K562 (cell line): ENCODE measurements around the gene KLRC3. TPM values are rescaled to one million over a fixed set of nuclear protein-coding genes. Genes with fewer than 3 reads are reported as not detected.

Experiments used
- ATF1 ChIP-seq, 2 experiments: fragments of 450-650 bp in 1 of 2; IDR thresholded peaks; 2 replicates each; pipeline ENCODE4 v1.6.1; 2016; ENCODE audit warnings: missing compliant biosample characterization in 1 of 2, missing genetic modification characterization in 1 of 2
- ATF7 ChIP-seq: fragments of 450-650 bp; IDR thresholded peaks from 2 replicates; pipeline ENCODE4 v1.7.1; 2014; ENCODE audit warnings: mild to moderate bottlenecking, moderate library complexity
- BCOR ChIP-seq: fragments of 450-650 bp; IDR thresholded peaks from 2 replicates; pipeline ENCODE4 v1.6.1; 2016
- CREM ChIP-seq: IDR thresholded peaks from 2 replicates; pipeline ENCODE4 v1.6.1; 2014; ENCODE audit warnings: antibody characterized with exemption, low read depth
- DMBX1 ChIP-seq: fragments of 250-450 bp; sonication (Bioruptor Pico); IDR thresholded peaks from 2 replicates; pipeline ENCODE4 v1.8.0; 2022; ENCODE audit warnings: inconsistent platforms, mild to moderate bottlenecking, moderate library complexity, borderline replicate concordance
- ESRRB ChIP-seq: fragments of 250-450 bp; sonication (Bioruptor Pico); IDR thresholded peaks from 2 replicates; pipeline ENCODE4 v1.5.0; 2020; ENCODE audit warnings: mild to moderate bottlenecking, moderate library complexity, borderline replicate concordance
- ETV1 ChIP-seq: fragments of 450-650 bp; conservative IDR thresholded peaks from 2 replicates; pipeline ENCODE4 v1.6.1; 2016; ENCODE audit warnings: missing genetic modification characterization, control low read depth, low read depth, missing compliant biosample characterization
- FOXM1 ChIP-seq, 2 experiments: fragments of 450-650 bp in 1 of 2; sonication (generic) in 1 of 2; formaldehyde crosslinking in 1 of 2; IDR thresholded peaks; 2 replicates each; pipeline versions ENCODE4 v1.6.1 to v1.9.0; 2017 to 2022; ENCODE audit warnings: low read depth in 2 of 2, mild to moderate bottlenecking in 2 of 2, missing genetic modification reagents in 1 of 2, moderate library complexity in 1 of 2
- HLTF ChIP-seq: fragments of 450-650 bp; IDR thresholded peaks from 2 replicates; pipeline ENCODE4 v1.6.1; 2016
- HMG20A ChIP-seq: fragments of 450-650 bp; formaldehyde crosslinking; conservative IDR thresholded peaks from 2 replicates; pipeline ENCODE4 v1.4.0; 2020; ENCODE audit warnings: mild to moderate bottlenecking, mixed read lengths
- KDM5B ChIP-seq: fragments of 200-600 bp; sonication (generic); IDR thresholded peaks from 2 replicates; pipeline ENCODE4 v1.6.1; 2012; ENCODE audit warnings: low read depth, mild to moderate bottlenecking, moderate library complexity, low read length, control low read depth, inconsistent platforms; ENCODE audit not compliant: insufficient replicate concordance
- KLF16 ChIP-seq: IDR thresholded peaks from 2 replicates; pipeline ENCODE4 v1.6.1; 2016; ENCODE audit warnings: antibody characterized with exemption
- NCOA1 ChIP-seq: fragments of 450-650 bp; IDR thresholded peaks from 2 replicates; pipeline ENCODE4 v1.6.1; 2016; ENCODE audit warnings: low read depth
- NFE2L1 ChIP-seq: fragments of 450-650 bp; IDR thresholded peaks from 2 replicates; pipeline ENCODE4 v1.6.1; 2016; ENCODE audit warnings: missing genetic modification characterization, low read depth, mild to moderate bottlenecking, missing compliant biosample characterization, moderate library complexity, borderline replicate concordance
- RNF2 ChIP-seq: sonication (generic); IDR thresholded peaks from 2 replicates; pipeline ENCODE4 v1.6.1; 2016
- SIRT6 ChIP-seq: IDR thresholded peaks from one replicate; pipeline ENCODE4 v1.6.1; 2012; ENCODE audit warnings: low read depth, mild to moderate bottlenecking, control low read depth, inconsistent platforms, low read length, moderate library complexity
- SMARCE1 ChIP-seq: fragments of 450-650 bp; IDR thresholded peaks from 2 replicates; pipeline ENCODE4 v1.7.1; 2016; ENCODE audit warnings: mild to moderate bottlenecking
- TAF15 ChIP-seq: fragments of 200-400 bp; formaldehyde crosslinking; IDR thresholded peaks from 2 replicates; pipeline ENCODE4 v1.6.1; 2017; ENCODE audit warnings: mild to moderate bottlenecking, low read depth, low read length, moderate library complexity
- TBL1XR1 ChIP-seq, 2 experiments: IDR thresholded peaks; 2 replicates each; pipeline ENCODE4 v1.6.1; 2012; ENCODE audit warnings: improper control_type of control experiment in 2 of 2, low read length in 2 of 2, mild to moderate bottlenecking in 1 of 2
- ZBTB7A ChIP-seq: IDR thresholded peaks from 2 replicates; pipeline ENCODE4 v1.6.1; 2011; ENCODE audit warnings: low read depth, mild to moderate bottlenecking, low read length, moderate library complexity, borderline replicate concordance; ENCODE audit not compliant: control insufficient read depth
- ZNF444 ChIP-seq: fragments of 250-450 bp; sonication (Bioruptor Pico); IDR thresholded peaks from 2 replicates; pipeline ENCODE4 v1.4.0; 2020; ENCODE audit warnings: mild to moderate bottlenecking, moderate library complexity
- ZNF589 ChIP-seq: fragments of 200-800 bp; sonication (Bioruptor generic); IDR thresholded peaks from 2 replicates; pipeline ENCODE4 v1.6.1; 2016; ENCODE audit warnings: low read depth, missing genetic modification characterization, missing compliant biosample characterization
- polyA plus RNA-seq, 8 experiments: library from polyadenylated mRNA; depleted of rRNA in 4 of 8; stranded (reverse) in 5 of 8; unstranded in 3 of 8; fragments of >200 nt; fragmentation: Nextera tagmentation in 2 of 8; fragmentation: Illumina TruSeq in 1 of 8; extraction: Ambion mirVana in 2 of 8; extraction: Trizol in 1 of 8; gene quantifications; 2 replicates each; pipeline versions ENCODE4 v1.2.1 to v1.2.3, GENCODE V29; 2011 to 2014; ENCODE audit warnings: inconsistent platforms in 1 of 8, missing spikeins in 1 of 8
- total RNA-seq, 7 experiments: library from RNA; depleted of rRNA in 6 of 7; stranded (reverse); fragments of >200 nt in 6 of 7; fragmentation: Illumina TruSeq in 2 of 7; extraction: Trizol in 2 of 7; gene quantifications; 2 replicates each; pipeline versions ENCODE4 v1.2.1 to v1.2.3, GENCODE V29; 2011 to 2021; ENCODE audit warnings: low replicate concordance in 1 of 7
- TF ChIP-seq, protein P1 (sequence below): fragments of 200-800 bp; sonication (Bioruptor generic); IDR thresholded peaks from 2 replicates; pipeline ENCODE4 v1.6.1; 2017; ENCODE audit warnings: missing genetic modification characterization, missing compliant biosample characterization
- TF ChIP-seq, protein P2 (sequence below): fragments of 450-650 bp; IDR thresholded peaks from 2 replicates; pipeline ENCODE4 v1.6.1; 2018; ENCODE audit not compliant: partially characterized antibody

Gene KLRC3
- total and polyA plus RNA-seq, 9 of the 15 experiments (the other 6 are each of a cell fraction or from before 2014, with no cell fraction given): 0.09 to 0.32 (median 0.18) TPM; not detected in 5

DNA sequence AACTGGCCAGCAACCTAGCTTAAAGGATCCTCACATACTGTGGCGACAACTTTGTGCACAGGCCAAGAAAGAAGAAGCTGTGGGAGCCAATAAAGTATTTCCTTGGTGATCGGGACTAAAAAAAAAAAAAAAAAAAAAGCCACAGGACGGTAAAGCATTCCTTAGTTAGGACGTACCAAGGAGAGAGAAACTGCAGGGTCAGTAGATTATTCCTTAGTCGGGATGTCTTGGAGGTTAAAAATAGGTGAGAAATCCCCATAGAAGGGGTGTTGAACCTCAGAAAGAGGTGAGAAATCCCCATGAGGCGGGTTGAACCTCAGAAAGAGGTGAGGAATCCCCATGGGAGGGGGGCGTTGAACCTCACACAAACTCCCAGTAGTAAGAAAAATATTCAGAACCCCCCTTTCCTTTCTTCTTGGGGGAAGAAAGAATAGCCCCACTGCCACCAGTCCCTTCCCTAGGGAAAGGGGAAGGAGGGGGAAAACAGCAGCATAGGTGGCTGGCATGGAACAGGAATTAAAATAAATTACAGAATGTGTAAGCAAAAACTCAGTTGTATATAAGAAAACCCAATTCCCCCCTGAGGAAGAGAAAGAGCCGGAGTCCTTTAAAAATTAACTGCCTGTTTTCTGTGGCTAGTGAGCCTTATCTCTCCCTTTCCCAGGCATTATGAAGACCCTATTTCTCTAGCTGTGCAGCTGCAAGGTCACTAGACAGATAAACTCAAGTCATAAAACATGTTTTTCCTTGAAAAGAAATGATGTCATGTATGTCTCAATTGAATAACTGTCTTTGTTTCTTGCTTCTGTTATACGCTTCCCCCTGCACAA, 57.4 kb downstream of the KLRC3 start (continued):
- peak; percentile 15; the same call in 1 of the 2 replicates for TF ChIP-seq BCOR
- TF ChIP-seq KDM5B: no peak
- peak; percentile 76 for TF ChIP-seq SMARCE1
- TF ChIP-seq ZNF589 (CRISPR knock-in tag): peak; percentile 19; the same call in 1 of the 2 replicates
- TF ChIP-seq KLF16: peak; percentile 57; the same call in 1 of the 2 replicates
- TF ChIP-seq HLTF: no peak
- peak; percentile 61 for TF ChIP-seq ZBTB7A
- TF ChIP-seq TBL1XR1 (IDR thresholded peaks at IDR 0.05; ENCODE audit: low read length in 2 of 2): peak in 1 of 2 experiments; percentile 56; a peak in 1 of 4 replicates
- no peak for TF ChIP-seq NFE2L1 (tag)
- no peak for TF ChIP-seq ESRRB (CRISPR knock-in tag)
- TF ChIP-seq NCOA1: peak; percentile 40; the same call in 1 of the 2 replicates
- 0 out of 2 replicates have a peak, but pooled peaks have one; percentile 11 for TF ChIP-seq RNF2
- TF ChIP-seq ETV1 (tag): no peak
- TF ChIP-seq ATF7: peak; percentile 95
- no peak for TF ChIP-seq SIRT6
- TF ChIP-seq DMBX1: no peak
- TF ChIP-seq, protein P1, sequence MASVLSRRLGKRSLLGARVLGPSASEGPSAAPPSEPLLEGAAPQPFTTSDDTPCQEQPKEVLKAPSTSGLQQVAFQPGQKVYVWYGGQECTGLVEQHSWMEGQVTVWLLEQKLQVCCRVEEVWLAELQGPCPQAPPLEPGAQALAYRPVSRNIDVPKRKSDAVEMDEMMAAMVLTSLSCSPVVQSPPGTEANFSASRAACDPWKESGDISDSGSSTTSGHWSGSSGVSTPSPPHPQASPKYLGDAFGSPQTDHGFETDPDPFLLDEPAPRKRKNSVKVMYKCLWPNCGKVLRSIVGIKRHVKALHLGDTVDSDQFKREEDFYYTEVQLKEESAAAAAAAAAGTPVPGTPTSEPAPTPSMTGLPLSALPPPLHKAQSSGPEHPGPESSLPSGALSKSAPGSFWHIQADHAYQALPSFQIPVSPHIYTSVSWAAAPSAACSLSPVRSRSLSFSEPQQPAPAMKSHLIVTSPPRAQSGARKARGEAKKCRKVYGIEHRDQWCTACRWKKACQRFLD (CRISPR knock-in tag): peak; percentile 24; the same call in 1 of the 2 replicates
- no peak for TF ChIP-seq HMG20A (CRISPR knock-in tag)
- TF ChIP-seq, protein P2, sequence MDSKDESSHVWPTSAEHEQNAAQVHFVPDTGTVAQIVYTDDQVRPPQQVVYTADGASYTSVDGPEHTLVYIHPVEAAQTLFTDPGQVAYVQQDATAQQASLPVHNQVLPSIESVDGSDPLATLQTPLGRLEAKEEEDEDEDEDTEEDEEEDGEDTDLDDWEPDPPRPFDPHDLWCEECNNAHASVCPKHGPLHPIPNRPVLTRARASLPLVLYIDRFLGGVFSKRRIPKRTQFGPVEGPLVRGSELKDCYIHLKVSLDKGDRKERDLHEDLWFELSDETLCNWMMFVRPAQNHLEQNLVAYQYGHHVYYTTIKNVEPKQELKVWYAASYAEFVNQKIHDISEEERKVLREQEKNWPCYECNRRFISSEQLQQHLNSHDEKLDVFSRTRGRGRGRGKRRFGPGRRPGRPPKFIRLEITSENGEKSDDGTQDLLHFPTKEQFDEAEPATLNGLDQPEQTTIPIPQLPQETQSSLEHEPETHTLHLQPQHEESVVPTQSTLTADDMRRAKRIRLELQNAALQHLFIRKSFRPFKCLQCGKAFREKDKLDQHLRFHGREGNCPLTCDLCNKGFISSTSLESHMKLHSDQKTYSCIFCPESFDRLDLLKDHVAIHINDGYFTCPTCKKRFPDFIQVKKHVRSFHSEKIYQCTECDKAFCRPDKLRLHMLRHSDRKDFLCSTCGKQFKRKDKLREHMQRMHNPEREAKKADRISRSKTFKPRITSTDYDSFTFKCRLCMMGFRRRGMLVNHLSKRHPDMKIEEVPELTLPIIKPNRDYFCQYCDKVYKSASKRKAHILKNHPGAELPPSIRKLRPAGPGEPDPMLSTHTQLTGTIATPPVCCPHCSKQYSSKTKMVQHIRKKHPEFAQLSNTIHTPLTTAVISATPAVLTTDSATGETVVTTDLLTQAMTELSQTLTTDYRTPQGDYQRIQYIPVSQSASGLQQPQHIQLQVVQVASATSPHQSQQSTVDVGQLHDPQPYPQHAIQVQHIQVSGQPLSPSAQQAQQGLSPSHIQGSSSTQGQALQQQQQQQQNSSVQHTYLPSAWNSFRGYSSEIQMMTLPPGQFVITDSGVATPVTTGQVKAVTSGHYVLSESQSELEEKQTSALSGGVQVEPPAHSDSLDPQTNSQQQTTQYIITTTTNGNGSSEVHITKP: peak; percentile 80
- TF ChIP-seq ATF1 (CRISPR knock-in tag; IDR thresholded peaks at IDR 0.05): no peak
- TF ChIP-seq ATF1 (tag; IDR thresholded peaks at IDR 0.05): no peak; the same call in 1 of the 2 replicates
- no peak for TF ChIP-seq ZNF444 (CRISPR knock-in tag)
- peak; percentile 33; the same call in 1 of the 2 replicates for TF ChIP-seq CREM
- no peak for TF ChIP-seq TAF15
- peak; percentile 90 for TF ChIP-seq FOXM1 (IDR thresholded peaks at IDR 0.05; ENCODE audit: low read depth)
- TF ChIP-seq FOXM1 (CRISPR knock-in tag; IDR thresholded peaks at IDR 0.05; ENCODE audit: low read depth): no peak
